PFSK-1 (cell line): ENCODE data around the gene BARD1.

ENCODE experiments used
- POLR2AphosphoS5 ChIP-seq: IDR thresholded peaks from 2 replicates; pipeline ENCODE4 v1.6.1; 2012; ENCODE audit warnings: low read depth, mild to moderate bottlenecking, control low read depth, low read length, moderate library complexity
- SIN3A ChIP-seq: IDR thresholded peaks from 2 replicates; pipeline ENCODE4 v1.6.1; 2012; ENCODE audit warnings: mild to moderate bottlenecking, low read length, moderate library complexity, borderline replicate concordance; ENCODE audit not compliant: insufficient read depth

GRCh38 chr2:214800180-214800579 is 9.3 kb downstream of the BARD1 start:
- TF ChIP-seq POLR2AphosphoS5: no peak
- TF ChIP-seq SIN3A: no peak
